Glomerular visceral epithelial cell (primary cell): ENCODE data around the gene PGAP1.

Experiments
- DNase-seq: peaks from one replicate; pipeline ENCODE4 v3.0.0-alpha.2; 2016; ENCODE audit errors: extremely low spot score

PGAP1 gene, protein sequence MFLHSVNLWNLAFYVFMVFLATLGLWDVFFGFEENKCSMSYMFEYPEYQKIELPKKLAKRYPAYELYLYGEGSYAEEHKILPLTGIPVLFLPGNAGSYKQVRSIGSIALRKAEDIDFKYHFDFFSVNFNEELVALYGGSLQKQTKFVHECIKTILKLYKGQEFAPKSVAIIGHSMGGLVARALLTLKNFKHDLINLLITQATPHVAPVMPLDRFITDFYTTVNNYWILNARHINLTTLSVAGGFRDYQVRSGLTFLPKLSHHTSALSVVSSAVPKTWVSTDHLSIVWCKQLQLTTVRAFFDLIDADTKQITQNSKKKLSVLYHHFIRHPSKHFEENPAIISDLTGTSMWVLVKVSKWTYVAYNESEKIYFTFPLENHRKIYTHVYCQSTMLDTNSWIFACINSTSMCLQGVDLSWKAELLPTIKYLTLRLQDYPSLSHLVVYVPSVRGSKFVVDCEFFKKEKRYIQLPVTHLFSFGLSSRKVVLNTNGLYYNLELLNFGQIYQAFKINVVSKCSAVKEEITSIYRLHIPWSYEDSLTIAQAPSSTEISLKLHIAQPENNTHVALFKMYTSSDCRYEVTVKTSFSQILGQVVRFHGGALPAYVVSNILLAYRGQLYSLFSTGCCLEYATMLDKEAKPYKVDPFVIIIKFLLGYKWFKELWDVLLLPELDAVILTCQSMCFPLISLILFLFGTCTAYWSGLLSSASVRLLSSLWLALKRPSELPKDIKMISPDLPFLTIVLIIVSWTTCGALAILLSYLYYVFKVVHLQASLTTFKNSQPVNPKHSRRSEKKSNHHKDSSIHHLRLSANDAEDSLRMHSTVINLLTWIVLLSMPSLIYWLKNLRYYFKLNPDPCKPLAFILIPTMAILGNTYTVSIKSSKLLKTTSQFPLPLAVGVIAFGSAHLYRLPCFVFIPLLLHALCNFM

DNA sequence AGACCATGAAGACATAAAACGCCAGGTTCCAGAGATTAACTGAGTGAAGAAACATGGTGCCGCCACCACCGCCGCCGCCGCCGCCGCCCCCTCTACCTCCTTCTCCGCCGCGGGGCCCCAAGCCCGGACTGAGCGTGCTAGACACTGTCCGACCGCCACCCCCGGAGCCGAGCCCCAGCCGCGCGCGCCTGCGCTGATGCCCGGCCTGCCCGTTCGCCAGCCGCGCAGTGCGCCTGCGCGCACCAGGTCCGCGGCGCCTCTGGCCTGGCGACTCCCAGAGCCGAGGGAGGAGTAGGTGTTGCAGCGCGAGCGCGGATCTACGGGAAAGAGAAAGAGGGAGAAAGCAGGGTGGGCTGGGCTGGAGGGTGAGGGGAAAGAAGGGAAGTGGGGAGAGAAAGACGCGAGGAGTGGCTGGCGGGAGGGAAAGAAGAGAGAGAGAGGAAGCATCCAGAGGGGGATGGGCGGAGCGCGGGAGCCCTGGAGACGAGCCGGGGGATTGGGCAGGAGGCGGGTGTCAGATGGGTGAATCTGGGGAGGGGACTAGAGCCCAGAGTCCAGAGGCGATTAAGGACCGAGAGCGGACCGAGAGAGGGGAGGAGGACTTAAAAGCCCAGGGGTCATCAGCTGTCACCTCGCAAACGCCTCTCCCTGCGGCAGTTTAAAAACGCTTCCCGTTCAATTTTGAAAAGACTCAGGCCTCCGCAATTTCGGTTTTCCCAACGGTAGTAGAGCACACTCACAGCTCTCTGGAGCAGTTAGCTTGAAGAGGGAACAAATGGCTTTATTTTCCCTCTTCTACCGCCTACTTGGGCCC is at the start of gene PGAP1:
Gene PGAP1 (minus strand): TSS at position 146 of the 814 bp plus-strand sequence. CDS start 91 bp downstream, at position 55.
- peak; percentile 96 for DNase-seq

DNA sequence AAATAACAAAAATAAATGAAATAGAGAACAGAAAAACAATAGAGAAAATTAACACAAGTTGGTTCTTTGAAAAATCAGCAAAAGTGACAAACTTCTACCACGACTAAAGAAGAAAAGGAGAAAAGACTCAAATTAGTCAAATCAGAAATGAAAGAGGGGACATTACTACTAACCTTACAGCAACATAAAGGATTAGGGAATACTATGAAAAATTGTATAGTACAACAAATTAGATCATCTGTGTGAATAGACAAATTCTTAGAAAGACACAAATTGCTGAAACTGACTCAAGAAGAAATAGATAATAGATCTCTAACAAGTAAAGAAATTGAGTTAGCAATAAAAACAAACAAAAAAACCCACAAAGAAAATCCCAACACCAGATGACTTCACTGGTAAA is 48.5 kb upstream of the PGAP1 start:
- no peak for DNase-seq

DNA sequence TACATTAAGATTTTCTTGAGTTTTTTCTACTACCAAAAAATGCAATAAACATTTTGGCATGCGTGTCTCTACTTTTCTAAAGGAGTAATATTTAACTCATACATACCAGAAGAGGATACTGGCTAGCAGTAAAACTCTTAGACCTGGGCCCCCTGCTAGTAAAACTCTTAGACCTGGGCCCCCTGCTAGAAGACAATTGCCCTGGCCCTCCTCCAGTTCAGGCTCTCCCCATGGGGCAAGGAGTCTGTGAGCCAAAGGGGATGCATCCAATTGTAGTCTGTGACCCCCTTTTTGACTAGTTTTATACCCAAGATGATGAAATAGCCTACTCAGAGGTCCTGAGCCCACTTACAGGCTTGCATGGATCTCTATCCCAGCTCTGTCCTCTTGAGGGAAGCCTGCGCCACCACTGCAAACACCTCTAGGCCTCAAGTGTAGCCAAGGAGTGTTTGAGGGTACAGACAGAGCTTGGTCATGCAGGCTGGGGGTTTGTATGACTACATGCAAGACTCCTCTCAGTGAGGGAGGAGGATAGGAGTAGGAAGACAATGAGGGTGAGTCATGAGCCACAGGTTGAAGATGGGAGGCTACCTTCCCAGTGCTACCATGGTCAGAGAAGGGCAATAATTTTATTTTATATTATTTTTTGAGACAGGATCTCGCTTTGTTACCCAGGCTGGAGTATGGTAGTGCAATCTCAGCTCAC is 45.2 kb upstream of the PGAP1 start:
- peak; percentile 13 for DNase-seq

GRCh38 chr2:196970099-196970498 is 43.6 kb upstream of the PGAP1 start:
- no peak for DNase-seq

DNA sequence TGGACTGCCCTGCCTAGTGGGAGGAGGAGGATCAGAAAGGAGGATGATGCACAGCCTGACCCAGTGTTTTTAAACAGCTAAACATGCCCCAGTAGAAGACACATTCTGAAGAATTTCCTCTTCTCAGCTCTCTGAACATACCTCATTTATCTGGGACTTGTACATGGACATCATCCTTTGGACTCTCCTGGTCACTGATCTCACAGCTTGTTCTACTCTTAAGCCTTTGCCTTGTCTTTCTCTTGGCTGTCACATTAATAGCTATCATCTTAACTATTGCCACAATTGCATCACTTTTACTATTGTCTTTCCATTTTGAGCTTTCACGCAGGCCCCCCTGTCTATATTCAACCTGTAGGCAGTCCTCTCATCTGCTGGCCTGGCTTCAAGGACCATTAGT is 42.0 kb upstream of the PGAP1 start:
- DNase-seq: no peak

DNA sequence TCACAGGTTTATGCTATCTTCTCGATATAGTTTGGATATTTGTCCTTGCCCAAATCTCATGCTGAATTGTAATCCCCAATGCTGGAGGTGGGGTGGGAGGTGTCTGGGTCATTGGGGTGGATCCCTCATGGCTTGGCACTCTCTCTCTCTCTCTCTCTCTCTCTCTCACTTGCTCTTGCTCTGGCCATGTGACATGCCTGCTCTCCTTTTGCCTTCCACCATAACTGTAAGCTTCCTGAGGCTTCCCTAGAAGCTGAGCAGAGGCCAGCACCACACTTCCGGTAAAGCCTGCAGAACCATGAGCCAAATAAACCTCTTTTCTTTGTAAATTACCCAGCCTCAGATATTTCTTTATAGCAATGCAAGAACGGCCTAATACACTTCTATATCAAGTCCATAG is 41.3 kb upstream of the PGAP1 start:
- DNase-seq: no peak

DNA sequence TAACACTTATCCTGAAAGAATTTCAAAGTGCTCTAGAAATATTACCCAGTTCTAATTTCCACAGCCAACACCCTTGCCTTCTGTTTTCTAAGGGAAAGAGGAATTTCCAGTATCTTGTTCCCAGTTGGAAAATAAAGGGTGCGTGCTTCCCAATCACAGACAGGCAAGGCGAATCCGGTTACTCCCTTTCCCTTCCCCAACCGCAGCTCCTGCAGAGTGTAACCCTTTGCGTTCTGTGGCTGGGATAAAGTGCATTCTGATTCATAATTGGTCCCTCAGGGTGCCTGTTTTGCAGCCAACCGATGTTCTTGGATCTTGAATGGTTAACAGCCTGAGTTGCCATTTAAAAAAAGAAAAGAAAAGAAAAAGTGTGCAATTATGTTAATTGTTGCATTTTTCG is 40.6 kb upstream of the PGAP1 start:
- peak; percentile 35 for DNase-seq

DNA sequence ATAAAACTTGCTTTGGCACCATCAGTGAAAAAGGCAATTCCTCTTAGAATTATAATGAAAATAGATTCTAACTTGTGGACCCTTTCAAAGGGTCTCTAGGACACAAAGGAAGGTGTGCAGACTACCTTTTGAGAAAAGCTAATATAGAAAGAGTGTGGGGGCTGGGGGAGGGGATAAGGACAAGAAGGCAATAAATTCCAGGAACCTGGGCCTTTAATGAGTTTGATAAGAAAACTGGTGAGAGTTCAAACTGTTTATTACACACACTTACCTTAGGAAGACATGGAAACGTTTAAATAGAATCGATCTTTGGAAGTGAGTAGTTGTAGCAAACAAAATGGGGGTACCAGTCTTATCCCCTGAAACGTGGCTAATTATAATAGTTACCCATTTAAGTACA is 39.6 kb upstream of the PGAP1 start:
- DNase-seq: no peak

DNA sequence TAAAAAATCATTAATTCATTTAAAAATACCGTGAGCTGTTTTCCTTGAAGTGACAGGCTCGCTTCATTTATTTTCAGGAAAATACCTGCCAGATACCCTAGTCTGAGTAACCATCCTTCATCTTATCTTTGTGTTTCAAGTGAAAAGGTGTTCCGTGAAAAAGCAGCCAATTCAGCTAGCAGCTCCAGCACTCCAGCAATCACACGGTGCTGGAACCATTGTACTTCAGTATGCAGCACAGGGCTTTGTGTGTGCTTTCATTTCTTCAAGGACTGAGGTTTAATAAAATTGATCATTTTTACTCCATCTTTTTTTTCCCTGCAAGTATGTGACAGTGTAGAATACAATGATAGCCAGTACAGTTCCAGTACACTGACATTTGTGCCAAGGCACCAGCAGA is 39.1 kb upstream of the PGAP1 start:
- DNase-seq: no peak

- no peak for DNase-seq
Measured at GRCh38 chr2:196963961-196964360, 37.5 kb upstream of the PGAP1 start.

GRCh38 chr2:196963043-196963442 is 36.5 kb upstream of the PGAP1 start:
- DNase-seq: no peak

DNA sequence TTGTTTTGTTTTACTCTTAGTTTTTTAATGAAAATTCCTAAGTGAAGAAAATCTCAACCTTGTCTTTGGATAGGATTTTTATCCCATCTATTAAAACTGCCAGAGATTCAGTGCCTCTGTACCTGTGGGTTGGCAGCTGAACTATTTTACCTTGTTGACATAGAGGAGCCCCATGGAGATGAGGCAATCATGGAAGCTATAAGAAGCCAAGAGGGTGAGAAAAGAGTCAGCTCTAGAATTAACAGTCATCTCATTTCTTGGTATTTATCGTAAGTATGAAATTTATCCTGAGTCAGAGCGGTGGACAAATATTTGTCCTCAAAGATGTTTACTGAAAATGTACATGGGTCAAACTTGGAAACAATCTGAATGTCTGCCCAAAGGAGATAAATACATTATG is 35.8 kb upstream of the PGAP1 start:
- no peak for DNase-seq

- DNase-seq: no peak
Measured at GRCh38 chr2:196961889-196962288, 35.4 kb upstream of the PGAP1 start.

GRCh38 chr2:196959734-196960338 is 33.3 kb upstream of the PGAP1 start:
- DNase-seq: no peak

GRCh38 chr2:196959281-196959680 is 32.8 kb upstream of the PGAP1 start:
- no peak for DNase-seq

DNA sequence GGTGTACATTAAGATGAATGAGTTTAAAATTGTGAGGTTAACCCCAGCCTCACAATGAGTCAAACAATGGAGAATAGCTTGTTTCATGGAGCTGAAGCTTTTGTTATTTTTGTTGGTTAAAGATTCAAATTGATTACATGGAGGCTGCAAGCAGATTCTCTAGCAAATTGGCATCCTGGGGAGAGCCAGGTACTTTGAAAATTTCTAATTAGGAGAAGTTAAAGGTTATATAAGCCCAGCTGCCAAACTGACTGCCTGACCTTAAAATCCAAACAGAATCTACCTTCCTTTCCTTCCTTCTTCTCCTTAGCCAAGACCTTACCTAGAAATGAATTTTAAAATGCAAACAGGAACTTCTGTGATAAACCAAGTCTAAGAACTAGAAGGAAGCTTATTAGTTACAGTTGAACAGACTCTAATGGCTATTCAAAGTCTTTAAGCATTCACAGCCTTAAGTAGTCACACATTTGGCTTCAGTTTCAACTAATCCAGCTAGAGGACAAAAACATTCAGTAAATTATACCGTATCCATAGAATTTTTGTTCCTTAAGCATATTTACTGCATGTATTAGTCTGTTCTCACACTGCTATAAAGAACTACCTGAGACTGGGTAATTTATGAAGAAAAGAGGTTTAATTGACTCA is 31.5 kb upstream of the PGAP1 start:
- DNase-seq: no peak

DNA sequence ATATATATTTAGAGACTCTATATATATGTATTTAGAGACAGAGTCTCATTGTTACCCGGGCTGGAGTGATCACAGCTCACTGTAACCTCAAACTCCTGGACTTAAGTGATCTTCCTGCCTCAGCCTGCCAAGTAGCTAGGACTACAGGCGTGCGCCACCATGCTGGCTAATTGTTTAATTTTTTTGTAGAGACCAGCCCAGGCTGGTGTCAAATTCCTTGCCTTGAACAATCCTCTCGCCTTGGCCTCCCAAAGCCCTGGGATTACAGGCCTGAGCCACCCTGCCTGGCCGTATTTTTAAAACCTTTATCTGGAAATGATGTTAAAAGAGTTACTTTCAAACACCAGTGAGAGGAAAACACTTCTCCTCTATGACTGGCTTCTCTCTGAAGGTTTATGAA is 30.9 kb upstream of the PGAP1 start:
- no peak for DNase-seq

DNA sequence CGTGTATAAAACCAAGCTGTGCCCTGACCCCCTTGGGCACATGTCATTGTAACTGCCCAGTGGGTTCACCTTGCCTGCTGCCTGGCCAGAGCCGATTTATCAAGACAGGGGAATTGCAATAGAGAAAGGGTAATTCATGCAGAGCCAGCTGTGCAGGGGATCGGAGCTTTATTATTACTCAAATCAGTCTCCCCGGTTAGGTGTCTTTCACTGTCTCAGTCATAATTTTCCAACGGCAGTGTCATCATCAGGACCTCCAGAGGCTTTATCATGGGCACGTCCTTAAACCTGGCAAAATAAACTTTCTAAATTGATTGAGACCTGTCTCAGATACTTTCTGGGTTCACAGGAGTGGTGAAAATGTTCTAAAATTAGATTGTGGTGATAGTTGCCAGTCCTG is 29.6 kb upstream of the PGAP1 start:
- DNase-seq: no peak

- no peak for DNase-seq
Measured at GRCh38 chr2:196955036-196955435, 28.5 kb upstream of the PGAP1 start.

DNA sequence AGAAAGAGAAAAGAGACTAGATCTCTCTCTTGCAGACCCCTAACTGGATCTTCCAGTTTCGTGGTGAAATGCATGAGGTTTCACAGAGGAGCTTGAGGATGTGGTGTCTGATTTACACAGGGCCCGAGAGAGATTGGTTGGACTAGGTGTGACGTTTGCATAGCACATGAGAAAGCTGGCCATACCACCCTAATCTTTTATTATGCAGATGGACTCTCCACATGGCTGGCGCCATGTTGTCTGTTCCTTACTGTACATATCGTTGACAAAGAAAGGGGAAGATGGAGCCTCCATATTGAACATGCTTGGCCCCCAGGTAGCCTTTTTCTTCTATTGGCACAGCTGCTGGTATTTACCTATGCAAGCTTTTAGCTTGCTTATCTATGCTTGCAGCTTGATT is 27.5 kb upstream of the PGAP1 start:
- no peak for DNase-seq
